Measurements from ENCODE around the gene RFX3.

DNA sequence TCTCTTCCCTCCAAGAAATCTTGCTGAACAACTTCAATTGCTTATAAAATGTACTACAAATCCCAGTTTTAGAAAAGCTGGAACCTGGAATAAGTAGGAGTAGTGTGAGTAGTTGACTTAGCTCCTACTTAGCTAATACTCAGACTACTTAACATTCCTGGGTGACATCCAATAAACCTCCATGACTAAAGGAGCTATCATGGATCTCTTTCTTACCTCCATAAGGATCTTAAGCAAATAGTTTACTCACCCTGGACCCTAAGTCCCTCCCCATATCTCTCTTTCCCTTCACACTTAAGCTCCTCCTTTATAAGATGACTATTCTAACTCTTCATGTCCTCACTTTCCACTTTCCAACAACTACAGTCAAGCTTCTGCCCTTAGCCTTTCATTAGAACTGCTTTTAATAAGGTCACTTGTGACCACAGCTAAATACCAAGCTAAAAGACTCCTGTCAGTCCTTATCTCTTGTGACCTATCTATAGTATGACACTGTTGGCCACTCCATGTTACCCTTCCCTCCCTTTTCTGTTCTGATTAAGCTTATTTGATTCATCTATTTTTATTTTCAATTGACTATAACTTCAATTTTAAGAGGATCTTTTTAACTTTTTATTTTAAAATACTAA is 194.9 kb downstream of the RFX3 start:
- no peak for TF ChIP-seq CTCF (IDR thresholded peaks at IDR 0.05; ENCODE audit: insufficient read depth, low read length, poor library complexity, severe bottlenecking)
- no peak for TF ChIP-seq EZH2phosphoT487 (conservative IDR thresholded peaks at IDR 0.05; ENCODE audit: low read length)

Measured in SU-DHL-6 (cell line).